ENCODE measurements around the gene CSH2. TPM values are rescaled to one million over a fixed set of nuclear protein-coding genes. Genes with fewer than 3 reads are reported as not detected.
A peak's percentile ranks its signal among the peaks of the same experiment; 100 is the strongest.
"Not testable (repeated sequence)": the region's sequence is repeated elsewhere in the genome, so short reads cannot be mapped to it uniquely, and the experiment has no call there.

Gene CSH2
- total and polyA plus RNA-seq, 12 donors, result not detected

GRCh38 chr17:63914471-63914870 lies 41.0 kb upstream of the CSH2 start:
- intact Hi-C loops (cut with DNase I), result loop anchor here in 8 of 10 donors (5.0 to 10.0 kb wide), 6 partner anchors 110 to 370 kb away; partner anchors contain the start of genes ERN1 (in 5 of the 8) and ICAM2 (in 1 of the 8)
- Histone ChIP-seq H3K27ac (no peak overlapping the region), H3K36me3 (no peaks in the 10 kb centered on the region), H3K27me3 (peaks cover 0 to 18% (median 8%) of the 10 kb centered on the region in 7 donors), H3K4me3 (no peak overlapping the region), H3K4me1 (peaks cover 0 to 5% (median 0%) of the 10 kb centered on the region in 9 donors), H3K9me3 (no peaks in the 10 kb centered on the region)
- TF ChIP-seq CTCF (IDR thresholded peaks at IDR 0.05), result no peak
- ATAC-seq, result no peak
- 95 to 98% methylated on average over 7 of the region's 7 CpGs for WGBS, 2 donors
- DNase-seq, result no peak

GRCh38 chr17:63911657-63912100 lies 38.2 kb upstream of the CSH2 start:
- Histone ChIP-seq H3K4me1 (no peaks in the 10 kb centered on the region), H3K36me3 (no peaks in the 10 kb centered on the region), H3K27ac (no peak overlapping the region), H3K27me3 (peaks cover 0 to 14% (median 8%) of the 10 kb centered on the region in 7 donors), H3K4me3 (no peak overlapping the region), H3K9me3 (no peaks in the 10 kb centered on the region)
- peak in 6 of 8 donors; percentile 47 to 72 (median 66) for ATAC-seq
- intact Hi-C loops (cut with DNase I), result loop anchor here in 8 of 10 donors (5.0 to 10.0 kb wide), 6 partner anchors 113 to 373 kb away; partner anchors contain the start of genes ERN1 (in 5 of the 8) and ICAM2 (in 1 of the 8)
- WGBS, 2 donors, result 43 to 46% methylated on average over 7 to 8 of the region's 8 CpGs
- DNase-seq, result peak in 1 of 2 donors; percentile 45
- TF ChIP-seq CTCF (IDR thresholded peaks at IDR 0.05), result peak; percentile 74 to 87 (median 82)

DNA sequence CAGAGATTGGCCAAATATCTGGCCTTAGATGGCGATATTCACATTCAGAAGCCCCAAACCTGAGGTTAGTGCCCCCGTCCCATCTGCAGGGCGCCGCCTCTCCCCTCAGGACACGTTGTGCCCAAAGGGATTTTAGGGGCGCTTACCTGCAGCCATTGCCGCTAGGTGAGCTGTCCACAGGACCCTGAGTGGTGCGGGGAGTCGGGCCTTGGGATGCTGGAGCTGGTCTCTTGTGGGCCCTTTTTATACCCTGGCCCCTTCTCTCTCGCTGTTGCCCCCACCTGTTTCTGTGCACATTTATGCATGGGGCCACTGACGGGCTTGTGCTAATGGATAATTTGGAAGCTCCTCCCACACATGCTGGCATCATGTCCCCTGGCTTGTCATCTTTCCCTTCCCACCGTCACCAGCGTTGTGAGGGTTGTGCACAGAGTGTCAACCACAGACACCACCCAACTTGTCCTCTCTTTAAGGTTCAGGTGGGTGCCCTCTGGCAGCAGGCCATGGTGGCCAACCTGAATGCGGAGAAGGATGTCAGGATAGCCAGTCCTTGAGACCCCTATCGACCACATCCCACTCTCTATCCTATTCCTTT lies 37.7 kb upstream of the CSH2 start, which contains the start of gene CSHL1:
Gene CSHL1, minus strand, starts transcription at position 218 of the 595 bp plus-strand sequence. Its CDS starts 62 bp downstream, at position 156.
- no peak for ATAC-seq
- intact Hi-C loops (cut with DNase I), result loop anchor here in 8 of 10 donors (5.0 to 10.0 kb wide), 6 partner anchors 114 to 374 kb away; partner anchors contain the start of genes ERN1 (in 5 of the 8) and ICAM2 (in 1 of the 8)
- no peak within 1 kb of the TSS for H3K27ac ChIP-seq
- H3K4me1 ChIP-seq, result no peaks in the 10 kb centered on the region
- DNase-seq, result no peak
- H3K36me3 ChIP-seq, result no peaks in the 10 kb centered on the region
- no peaks in the 10 kb centered on the region for H3K9me3 ChIP-seq
- H3K4me3 ChIP-seq, result no peak within 1 kb of the TSS
- H3K27me3 ChIP-seq, result peaks cover 0 to 14% (median 8%) of the 10 kb centered on the region in 7 donors
- TF ChIP-seq CTCF (IDR thresholded peaks at IDR 0.05), result no peak
- WGBS, 2 donors, result 65 to 68% methylated on average over 15 of the region's 15 CpGs

- Histone ChIP-seq H3K4me3 (no peak overlapping the region), H3K36me3 (no peaks in the 10 kb centered on the region), H3K9me3 (no peaks in the 10 kb centered on the region), H3K27ac (no peak overlapping the region), H3K4me1 (no peaks in the 10 kb centered on the region), H3K27me3 (peaks cover 0 to 14% (median 8%) of the 10 kb centered on the region in 7 donors)
- ATAC-seq (no peak), DNase-seq (no peak)
- intact Hi-C loops (cut with DNase I), result loop anchor here in 8 of 10 donors (5.0 to 10.0 kb wide), 6 partner anchors 115 to 375 kb away; partner anchors contain the start of genes ERN1 (in 5 of the 8) and ICAM2 (in 1 of the 8)
- TF ChIP-seq CTCF (IDR thresholded peaks at IDR 0.05), result no peak
- 77 to 81% methylated on average over 14 of the region's 14 CpGs for WGBS, 2 donors
Observed at GRCh38 chr17:63910096-63910495, 36.6 kb upstream of the CSH2 start.

DNA sequence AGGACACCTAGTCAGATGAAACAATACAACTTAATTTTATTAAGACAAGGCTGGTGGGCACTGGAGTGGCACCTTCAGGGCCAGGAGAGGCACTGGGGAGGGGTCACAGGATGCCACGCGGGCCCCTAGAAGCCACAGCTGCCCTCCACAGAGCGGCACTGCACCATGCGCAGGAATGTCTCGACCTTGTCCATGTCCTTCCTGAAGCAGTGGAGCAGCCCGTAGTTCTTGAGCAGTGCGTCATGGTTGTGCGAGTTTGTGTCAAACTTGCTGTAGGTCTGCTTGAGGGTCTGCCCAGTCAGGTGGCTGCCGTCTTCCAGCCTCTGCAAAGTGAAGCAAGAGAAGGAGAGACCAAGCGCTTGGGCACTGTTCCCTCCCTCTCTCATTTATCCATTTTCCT lies 36.1 kb upstream of the CSH2 start:
- H3K36me3 ChIP-seq, H3K27ac ChIP-seq, ATAC-seq, DNase-seq, H3K4me3 ChIP-seq, H3K4me1 ChIP-seq, H3K9me3 ChIP-seq: not testable (repeated sequence)
- peaks cover 0 to 14% (median 8%) of the 10 kb centered on the region in 7 donors for H3K27me3 ChIP-seq
- intact Hi-C loops (cut with DNase I), result loop anchor here in 1 of 10 donors (10.0 kb wide), 1 partner anchor 375 kb away; no protein-coding TSS in a partner anchor
- WGBS, 2 donors, result 89 to 91% methylated on average over 10 of the region's 10 CpGs
